OCI-LY1 (cell line): ENCODE results near the gene ASPDH.

Source experiments
- H2AFZ ChIP-seq: fragments of 200-600 bp; sonication (generic), shearing (Covaris generic); 2 replicates; pipeline ENCODE4 v1.6.0; 2014; ENCODE audit warnings: antibody characterized with exemption, mild to moderate bottlenecking, low read length
- H3F3A ChIP-seq: fragments of 200-600 bp; sonication (generic), shearing (Covaris generic); 2 replicates; pipeline ENCODE4 v1.6.0; 2014; ENCODE audit warnings: mild to moderate bottlenecking, antibody characterized with exemption, low read length, moderate library complexity; ENCODE audit not compliant: insufficient read depth
- H3K27ac ChIP-seq: fragments of 200-600 bp; sonication (generic); 2 replicates; pipeline ENCODE4 v1.5.1; 2014; ENCODE audit warnings: low read length, mixed run types, mild to moderate bottlenecking, low read depth; ENCODE audit not compliant: poor library complexity, severe bottlenecking
- H3K27me3 ChIP-seq: fragments of 200-600 bp; sonication (generic); 2 replicates; pipeline ENCODE4 v1.6.0; 2014; ENCODE audit warnings: antibody characterized with exemption, mild to moderate bottlenecking, low read length, moderate library complexity; ENCODE audit not compliant: insufficient read depth
- H3K36me3 ChIP-seq: fragments of 200-600 bp; sonication (generic); 2 replicates; pipeline ENCODE4 v1.6.1; 2014; ENCODE audit warnings: mild to moderate bottlenecking, antibody characterized with exemption, low read length, moderate library complexity, mixed read lengths; ENCODE audit not compliant: insufficient read depth
- H3K4me1 ChIP-seq: fragments of 200-600 bp; sonication (generic); 2 replicates; pipeline ENCODE4 v1.5.1; 2014; ENCODE audit warnings: mild to moderate bottlenecking, low read length, moderate library complexity; ENCODE audit not compliant: insufficient read depth, severe bottlenecking
- H3K4me2 ChIP-seq: fragments of 200-600 bp; sonication (generic), shearing (Covaris generic); 2 replicates; pipeline ENCODE4 v1.6.1; 2014; ENCODE audit warnings: low read length
- H3K4me3 ChIP-seq: fragments of 200-600 bp; sonication (generic); 2 replicates; pipeline ENCODE4 v1.5.1; 2014; ENCODE audit warnings: low read length, low read depth, mild to moderate bottlenecking, mixed read lengths; ENCODE audit not compliant: poor library complexity, severe bottlenecking
- H3K79me2 ChIP-seq: fragments of 200-600 bp; shearing (Covaris generic); 2 replicates; pipeline ENCODE4 v1.6.1; 2016; ENCODE audit warnings: mixed run types, low read length, mixed read lengths; ENCODE audit not compliant: insufficient read depth
- H3K9ac ChIP-seq: fragments of 200-600 bp; sonication (generic), shearing (Covaris generic); 2 replicates; pipeline ENCODE4 v1.6.1; 2014; ENCODE audit warnings: mild to moderate bottlenecking, low read length, mixed read lengths
- H3K9me2 ChIP-seq: fragments of 200-600 bp; sonication (generic), shearing (Covaris generic); 2 replicates; pipeline ENCODE4 v1.6.1; 2014; ENCODE audit warnings: low read depth, mild to moderate bottlenecking, low read length, mixed read lengths
- H3K9me3 ChIP-seq: fragments of 200-600 bp; shearing (Covaris generic); 2 replicates; pipeline ENCODE4 v1.6.1; 2014; ENCODE audit warnings: low read length, mixed read lengths
- H4K20me1 ChIP-seq: fragments of 200-600 bp; sonication (generic), shearing (Covaris generic); 2 replicates; pipeline ENCODE4 v1.6.0; 2016; ENCODE audit warnings: mild to moderate bottlenecking, low read length; ENCODE audit not compliant: insufficient read depth
- CTCF ChIP-seq: fragments of 200-600 bp; sonication (generic), shearing (Covaris generic); IDR thresholded peaks from 2 replicates; pipeline ENCODE4 v1.5.1; 2017; ENCODE audit warnings: mild to moderate bottlenecking, antibody characterized with exemption, low read length, moderate library complexity, mixed read lengths
- EZH2 ChIP-seq: fragments of 200-600 bp; sonication (generic), shearing (Covaris generic); IDR thresholded peaks from 2 replicates; pipeline ENCODE4 v1.8.0; 2017; ENCODE audit warnings: borderline replicate concordance, mixed run types, mild to moderate bottlenecking, antibody characterized with exemption, low read length, moderate library complexity, mixed read lengths

ASPDH gene

GRCh38 chr19:50512112-50512998, 1.4 kb downstream of the ASPDH start:
- H3K4me2 ChIP-seq: peak overlapping the region; percentile 80
- H3K27ac ChIP-seq: no peak overlapping the region
- no peak overlapping the region for H2AFZ ChIP-seq

GRCh38 chr19:50511069-50511822, 2.5 kb downstream of the ASPDH start, which contains the start of gene JOSD2:
Gene JOSD2, minus strand, starts transcription at chr19:50511191. Its CDS starts 760 bp downstream, at chr19:50510431.
- H3K4me2 ChIP-seq: peak within 1 kb of the TSS; percentile 80
- H3K27ac ChIP-seq: no peak within 1 kb of the TSS
- no peaks in the 10 kb centered on the region for H3K36me3 ChIP-seq
- H2AFZ ChIP-seq: peak within 1 kb of the TSS; percentile 34; the same call in 1 of the 2 replicates
- H3F3A ChIP-seq: no peaks in the 10 kb centered on the region
- H4K20me1 ChIP-seq: no peaks in the 10 kb centered on the region
- no peaks in the 10 kb centered on the region for H3K79me2 ChIP-seq
- H3K9me3 ChIP-seq: no peaks in the 10 kb centered on the region
- H3K27me3 ChIP-seq: no peaks in the 10 kb centered on the region
- H3K9ac ChIP-seq: peak within 1 kb of the TSS; percentile 76
- H3K4me1 ChIP-seq: peaks cover 14% of the 10 kb centered on the region
- TF ChIP-seq EZH2 (no peak), CTCF (no peak)
- H3K9me2 ChIP-seq: no peaks in the 10 kb centered on the region
- peak within 1 kb of the TSS; percentile 67 for H3K4me3 ChIP-seq

More at GRCh38 chr19:50512112-50512998, 1.4 kb downstream of the ASPDH start:
- no peaks in the 10 kb centered on the region for H3K79me2 ChIP-seq
- H4K20me1 ChIP-seq: no peaks in the 10 kb centered on the region
- H3K4me3 ChIP-seq: peak overlapping the region; percentile 67
- H3K36me3 ChIP-seq: no peaks in the 10 kb centered on the region
- peaks cover 14% of the 10 kb centered on the region for H3K4me1 ChIP-seq
- H3K9me3 ChIP-seq: no peaks in the 10 kb centered on the region
- H3F3A ChIP-seq: no peaks in the 10 kb centered on the region
- TF ChIP-seq EZH2 (no peak), CTCF (no peak)
- no peaks in the 10 kb centered on the region for H3K27me3 ChIP-seq
- peak overlapping the region; percentile 76; the same call in 1 of the 2 replicates for H3K9ac ChIP-seq
- no peaks in the 10 kb centered on the region for H3K9me2 ChIP-seq

GRCh38 chr19:50510700-50511068, 3.0 kb downstream of the ASPDH start:
- Histone ChIP-seq H3K27me3 (no peaks in the 10 kb centered on the region), H3K9ac (peak overlapping the region; percentile 45; the same call in 1 of the 2 replicates), H3K9me3 (no peaks in the 10 kb centered on the region), H2AFZ (no peak overlapping the region), H3K4me1 (peaks cover 14% of the 10 kb centered on the region), H3F3A (no peaks in the 10 kb centered on the region), H4K20me1 (no peaks in the 10 kb centered on the region), H3K4me3 (peak overlapping the region; percentile 67), H3K79me2 (no peaks in the 10 kb centered on the region), H3K4me2 (peak overlapping the region; percentile 80), H3K9me2 (no peaks in the 10 kb centered on the region), H3K36me3 (no peaks in the 10 kb centered on the region), H3K27ac (no peak overlapping the region)
- TF ChIP-seq EZH2 (no peak), CTCF (no peak)
